Measurements from ENCODE around the gene PHF23.
A peak's percentile ranks its signal among the peaks of the same experiment; 100 is the strongest.

The PHF23 gene

DNA sequence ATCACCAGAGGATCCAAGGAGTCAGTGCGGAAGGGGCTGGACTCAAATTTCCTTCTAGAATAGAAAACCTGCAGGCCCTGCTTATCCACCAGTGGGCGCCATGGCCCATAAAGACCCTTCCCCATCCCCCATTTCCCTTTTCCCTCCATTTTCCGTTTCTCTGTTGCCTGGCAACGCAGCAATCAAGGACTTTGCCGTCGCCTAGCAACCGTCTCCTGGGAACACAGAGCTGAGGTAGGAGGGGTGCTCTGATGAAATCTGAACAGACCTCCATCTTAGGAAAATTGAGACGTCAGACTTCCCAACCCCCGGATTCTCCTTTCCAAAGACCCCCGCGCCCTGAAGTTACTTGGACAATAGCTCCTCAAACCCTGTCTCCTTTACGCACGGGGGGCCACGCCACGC, 25.4 kb downstream of the PHF23 start:
- FAIRE-seq (peak; percentile 38), DNase-seq (ENCODE audit: insufficient read length, low spot score) (peak; percentile 77)
- TF ChIP-seq, protein P1, sequence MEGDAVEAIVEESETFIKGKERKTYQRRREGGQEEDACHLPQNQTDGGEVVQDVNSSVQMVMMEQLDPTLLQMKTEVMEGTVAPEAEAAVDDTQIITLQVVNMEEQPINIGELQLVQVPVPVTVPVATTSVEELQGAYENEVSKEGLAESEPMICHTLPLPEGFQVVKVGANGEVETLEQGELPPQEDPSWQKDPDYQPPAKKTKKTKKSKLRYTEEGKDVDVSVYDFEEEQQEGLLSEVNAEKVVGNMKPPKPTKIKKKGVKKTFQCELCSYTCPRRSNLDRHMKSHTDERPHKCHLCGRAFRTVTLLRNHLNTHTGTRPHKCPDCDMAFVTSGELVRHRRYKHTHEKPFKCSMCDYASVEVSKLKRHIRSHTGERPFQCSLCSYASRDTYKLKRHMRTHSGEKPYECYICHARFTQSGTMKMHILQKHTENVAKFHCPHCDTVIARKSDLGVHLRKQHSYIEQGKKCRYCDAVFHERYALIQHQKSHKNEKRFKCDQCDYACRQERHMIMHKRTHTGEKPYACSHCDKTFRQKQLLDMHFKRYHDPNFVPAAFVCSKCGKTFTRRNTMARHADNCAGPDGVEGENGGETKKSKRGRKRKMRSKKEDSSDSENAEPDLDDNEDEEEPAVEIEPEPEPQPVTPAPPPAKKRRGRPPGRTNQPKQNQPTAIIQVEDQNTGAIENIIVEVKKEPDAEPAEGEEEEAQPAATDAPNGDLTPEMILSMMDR (IDR thresholded peaks at IDR 0.05; ENCODE audit: insufficient read depth, missing control alignments): peak; percentile 32

- TF ChIP-seq, protein P1 (IDR thresholded peaks at IDR 0.05; ENCODE audit: insufficient read depth, missing control alignments): no peak
- FAIRE-seq: peak; percentile 6
- DNase-seq (ENCODE audit: insufficient read length, low spot score): no peak
Observed at GRCh38 chr17:7211491-7212273, 27.6 kb downstream of the PHF23 start.

DNA sequence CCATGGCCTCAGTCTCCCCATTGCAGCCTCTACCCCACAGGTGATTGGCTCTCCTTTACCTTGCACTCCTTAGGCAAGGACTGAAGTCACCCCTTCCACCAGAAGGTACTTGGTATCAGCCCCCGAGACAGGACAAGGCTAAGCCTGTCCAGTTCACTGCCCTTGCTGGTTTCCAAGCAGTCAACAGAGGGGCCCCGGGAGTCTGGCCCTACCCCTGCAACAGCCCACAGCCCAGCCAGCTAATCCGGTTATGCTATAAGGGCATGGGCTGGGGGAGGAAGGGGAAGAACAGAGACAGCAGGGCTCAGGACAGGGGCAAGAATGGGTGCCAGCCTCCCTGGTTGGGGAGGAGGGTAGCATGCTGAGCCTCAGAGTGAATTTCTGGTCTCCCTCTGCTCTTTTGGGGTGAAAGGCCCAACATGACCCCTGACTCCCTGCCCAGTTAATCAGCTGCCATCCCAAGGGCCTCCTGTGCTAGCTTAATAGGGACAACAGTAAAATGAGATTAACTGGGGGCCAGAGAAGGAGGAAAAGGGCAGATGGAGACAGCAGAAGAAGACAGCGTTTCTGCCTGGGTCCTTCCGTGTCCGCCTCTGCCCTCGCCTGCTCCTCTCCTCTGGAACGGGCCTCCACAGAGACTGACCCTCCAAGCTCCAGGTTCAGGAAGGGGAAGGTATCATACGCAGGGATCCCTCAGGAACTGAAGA, 30.4 kb downstream of the PHF23 start:
- TF ChIP-seq, protein P1 (IDR thresholded peaks at IDR 0.05; ENCODE audit: insufficient read depth, missing control alignments): no peak
- no peak for FAIRE-seq
- no peak for DNase-seq (ENCODE audit: insufficient read length, low spot score)

DNA sequence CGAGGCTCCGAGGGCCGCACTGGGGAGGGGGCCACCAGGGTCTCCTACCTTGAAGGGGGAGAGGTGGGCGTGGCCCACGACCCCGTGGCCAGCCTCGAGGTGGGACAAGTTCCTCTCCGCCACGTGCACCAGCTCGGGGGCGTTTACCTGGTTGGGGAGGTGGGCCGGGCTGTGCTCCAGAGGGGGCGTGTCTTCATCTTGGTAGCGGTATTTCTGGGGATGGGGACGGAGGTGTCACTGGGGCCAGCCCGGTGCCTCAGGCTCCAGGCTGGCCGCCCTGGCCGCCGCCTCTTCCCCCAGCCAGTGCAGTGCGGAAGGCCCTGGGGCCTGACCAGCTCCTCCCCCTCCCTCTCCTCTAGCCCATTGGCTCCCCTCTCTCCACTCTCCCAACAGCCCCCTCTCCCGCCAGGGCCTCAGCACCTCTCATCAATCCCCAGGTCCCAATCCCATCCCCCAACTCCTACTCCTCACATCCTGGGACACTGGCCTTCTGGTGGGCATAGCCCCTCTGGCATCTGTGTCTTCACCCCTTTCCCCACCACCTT, 31.2 kb downstream of the PHF23 start:
- TF ChIP-seq, protein P1 (IDR thresholded peaks at IDR 0.05; ENCODE audit: insufficient read depth, missing control alignments): no peak
- DNase-seq (ENCODE audit: insufficient read length, low spot score) (no peak), FAIRE-seq (no peak)

DNA sequence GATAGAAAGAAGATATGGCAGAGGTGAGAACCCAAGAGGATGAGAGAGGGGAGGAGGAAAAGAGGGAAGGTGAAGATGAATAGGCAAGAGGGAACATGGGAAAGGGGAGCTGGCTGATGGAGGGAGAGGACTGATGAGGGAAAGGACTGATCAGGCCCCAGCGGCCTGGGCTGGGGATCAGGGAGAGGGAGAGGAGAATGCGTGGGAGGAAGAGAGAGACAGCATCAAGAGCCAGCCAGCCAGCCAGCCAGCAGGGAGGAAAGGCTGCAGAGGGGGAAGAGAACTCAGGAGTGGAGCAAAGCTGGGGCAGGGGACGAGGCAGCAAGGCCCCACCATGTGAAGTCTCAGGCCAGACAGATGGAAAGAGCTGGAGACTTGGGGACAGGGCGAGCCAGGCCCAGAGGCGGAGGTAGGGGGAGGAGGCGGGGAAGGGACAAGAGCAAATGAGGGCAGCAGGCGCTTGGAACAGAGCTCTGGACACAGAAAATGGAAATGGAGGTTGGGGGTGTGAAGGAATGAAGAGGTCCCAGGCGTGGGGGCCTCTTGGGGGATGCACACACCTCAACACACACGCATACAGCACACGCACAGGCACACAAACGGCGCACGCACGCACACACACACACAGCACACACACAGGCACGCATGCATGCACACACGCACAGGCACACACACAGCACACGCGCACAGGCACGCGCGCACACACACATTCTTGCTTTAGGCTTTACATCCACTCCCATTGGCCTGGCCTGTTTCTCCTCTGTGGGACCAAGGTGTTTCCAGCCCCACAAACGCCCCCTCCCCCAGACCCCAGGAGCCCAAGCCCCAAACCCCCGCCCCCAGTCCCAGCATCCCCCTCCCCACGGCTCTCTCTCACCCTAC, 31.9 kb downstream of the PHF23 start:
- TF ChIP-seq, protein P1 (IDR thresholded peaks at IDR 0.05; ENCODE audit: insufficient read depth, missing control alignments): no peak
- DNase-seq (ENCODE audit: insufficient read length, low spot score) (no peak), FAIRE-seq (no peak)

- FAIRE-seq (no peak), DNase-seq (ENCODE audit: insufficient read length, low spot score) (no peak)
- TF ChIP-seq, protein P1 (IDR thresholded peaks at IDR 0.05; ENCODE audit: insufficient read depth, missing control alignments): no peak
Observed at GRCh38 chr17:7205561-7205960, 33.7 kb downstream of the PHF23 start.
